Measurements from ENCODE around the gene RMRP. TPM values are rescaled to one million over a fixed set of nuclear protein-coding genes. Genes with fewer than 3 reads are reported as not detected.
A peak's percentile ranks its signal among the peaks of the same experiment; 100 is the strongest.
"Not testable (repeated sequence)": the region's sequence is repeated elsewhere in the genome, so short reads cannot be mapped to it uniquely, and the experiment has no call there.

RMRP gene
- total and polyA plus RNA-seq, 5 donors from 2014 or later, result 6,542 TPM; not detected in 4

DNA sequence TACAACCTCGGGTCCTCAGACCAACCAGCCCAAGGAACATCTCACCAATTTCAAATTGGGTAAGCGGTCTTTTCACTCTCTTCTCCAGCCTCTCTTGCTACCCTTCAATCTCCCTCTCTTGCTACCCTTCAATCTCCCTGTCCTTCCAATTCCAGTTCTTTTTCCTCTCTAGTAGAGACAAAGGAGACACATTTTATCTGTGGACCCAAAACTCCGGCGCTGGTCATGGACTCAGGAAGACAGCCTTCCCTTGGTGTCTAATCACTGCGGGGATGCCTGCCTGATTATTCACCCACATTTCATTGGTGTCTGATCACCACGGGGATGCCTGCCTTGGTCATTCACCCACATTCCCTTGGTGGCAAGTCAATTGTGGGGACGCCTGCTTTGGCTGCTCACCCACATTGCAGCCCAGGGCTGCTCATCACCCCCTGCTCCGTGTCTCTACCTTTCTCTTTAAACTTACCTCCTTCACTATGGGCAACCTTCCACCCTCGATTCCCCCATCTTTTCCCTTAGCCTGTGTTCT lies 20.3 kb downstream of the RMRP start:
- Mint-ChIP-seq H3K4me1 (peaks cover 10 to 54% (median 29%) of the 10 kb centered on the region in 4 donors), H3K27ac (peak overlapping the region; percentile 77 to 88 (median 78))
- peaks cover 11% of the 10 kb centered on the region for H3K4me1 ChIP-seq (ENCODE audit: control insufficient read depth, insufficient read depth, low read length, poor library complexity, severe bottlenecking)
- H3K36me3 ChIP-seq (ENCODE audit: control insufficient read depth, insufficient read depth, low read length); H3K4me3 Mint-ChIP-seq; H3K36me3 Mint-ChIP-seq; H3K4me3 ChIP-seq (ENCODE audit: low read depth, low read length); H3K27ac ChIP-seq (ENCODE audit: insufficient read depth, low read length, poor library complexity, severe bottlenecking); H3K27me3 ChIP-seq (ENCODE audit: control insufficient read depth, insufficient read depth, low read length); ATAC-seq (ENCODE audit: low read depth in 2 of 2); H3K27me3 Mint-ChIP-seq; DNase-seq; H3K9me3 Mint-ChIP-seq; H3K9me3 ChIP-seq (ENCODE audit: control insufficient read depth in 2 of 2, low read length in 2 of 2): not testable (repeated sequence)

DNA sequence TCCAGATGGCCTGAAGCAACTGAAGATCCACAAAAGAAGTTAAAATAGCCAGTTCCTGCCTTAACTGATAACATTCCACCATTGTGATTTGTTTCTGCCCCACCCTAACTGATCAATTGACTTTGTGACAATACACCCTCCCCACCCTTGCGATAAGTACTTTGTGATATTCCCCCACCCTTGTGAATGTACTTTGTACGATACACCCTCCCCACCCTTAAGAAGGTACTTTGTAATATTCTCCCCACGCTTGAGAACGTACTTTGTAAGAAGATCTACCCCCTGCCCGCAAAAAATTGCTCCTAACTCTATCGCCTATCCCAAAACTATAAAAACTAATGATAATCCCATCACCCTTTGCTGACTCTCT lies 21.0 kb downstream of the RMRP start:
- H3K4me3 Mint-ChIP-seq; DNase-seq; H3K27me3 ChIP-seq (ENCODE audit: control insufficient read depth, insufficient read depth, low read length); H3K9me3 ChIP-seq (ENCODE audit: control insufficient read depth in 2 of 2, low read length in 2 of 2); H3K27me3 Mint-ChIP-seq; ATAC-seq (ENCODE audit: low read depth in 2 of 2); H3K36me3 Mint-ChIP-seq; H3K27ac ChIP-seq (ENCODE audit: insufficient read depth, low read length, poor library complexity, severe bottlenecking); H3K36me3 ChIP-seq (ENCODE audit: control insufficient read depth, insufficient read depth, low read length); H3K9me3 Mint-ChIP-seq; H3K4me3 ChIP-seq (ENCODE audit: low read depth, low read length): not testable (repeated sequence)
- H3K4me1 ChIP-seq (ENCODE audit: control insufficient read depth, insufficient read depth, low read length, poor library complexity, severe bottlenecking), result peaks cover 11% of the 10 kb centered on the region
- peak overlapping the region in 1 of 3 donors; percentile 17 for H3K27ac Mint-ChIP-seq
- peaks cover 10 to 54% (median 29%) of the 10 kb centered on the region in 4 donors for H3K4me1 Mint-ChIP-seq

DNA sequence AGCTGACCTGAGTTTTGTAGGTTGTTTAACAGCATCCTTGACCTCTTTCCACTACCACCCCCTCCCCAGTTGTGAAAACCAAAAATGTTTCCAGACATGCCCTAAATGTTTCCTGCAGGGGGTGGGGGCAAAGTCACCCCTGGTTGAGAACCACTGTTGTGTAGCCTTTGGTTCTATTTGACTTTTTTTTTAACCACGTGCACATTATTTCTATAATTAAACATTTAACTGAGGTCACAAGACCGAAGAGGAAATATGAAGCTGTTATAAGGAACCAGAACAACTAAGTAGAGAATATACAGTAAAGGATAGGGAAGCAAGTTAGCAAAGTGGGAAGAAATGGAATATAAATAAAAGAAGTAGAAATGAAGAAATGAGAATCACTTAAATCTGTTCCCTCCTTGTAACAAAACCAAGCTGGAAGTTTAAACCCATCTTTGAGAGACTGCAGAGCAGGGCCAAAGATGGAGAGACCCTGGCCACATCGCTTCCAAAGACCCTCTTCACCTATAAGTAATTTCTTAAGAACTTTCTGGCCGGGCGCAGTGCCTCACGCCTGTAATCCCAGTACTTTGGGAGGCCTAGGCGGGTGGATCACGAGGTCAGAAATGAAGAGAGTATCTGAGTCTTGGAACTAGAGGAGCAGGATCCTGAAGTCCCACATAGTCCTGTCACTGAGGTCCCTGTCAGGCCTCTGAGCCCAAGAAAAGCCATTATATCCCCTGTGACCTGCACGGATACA lies 21.5 kb downstream of the RMRP start:
- peaks cover 10 to 54% (median 27%) of the 10 kb centered on the region in 4 donors for H3K4me1 Mint-ChIP-seq
- H3K4me3 Mint-ChIP-seq, result peak overlapping the region in 2 of 4 donors; percentile 2 to 41

DNA sequence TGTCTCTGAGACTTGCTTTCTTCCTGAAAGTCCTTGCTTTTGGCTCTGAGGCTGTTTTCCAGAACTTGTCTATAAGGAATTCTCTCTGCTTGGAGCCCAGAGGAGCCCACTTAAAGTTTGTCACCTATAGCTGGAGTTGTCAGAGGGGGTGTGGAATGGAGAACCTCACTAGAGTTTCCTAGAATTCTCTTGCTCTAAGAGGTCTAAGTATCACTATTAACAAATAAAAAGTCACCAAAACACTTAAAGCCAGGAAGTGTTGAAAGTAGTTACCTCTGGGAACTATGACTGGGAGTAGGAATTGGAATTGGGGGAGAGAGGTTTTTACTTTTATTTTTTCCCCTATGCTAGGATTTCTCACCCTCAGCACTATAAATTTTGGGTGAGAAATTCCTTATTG lies 22.1 kb downstream of the RMRP start:
- peaks cover 11% of the 10 kb centered on the region for H3K4me1 ChIP-seq (ENCODE audit: control insufficient read depth, insufficient read depth, low read length, poor library complexity, severe bottlenecking)
- no peak for DNase-seq
- H3K9me3 ChIP-seq (ENCODE audit: control insufficient read depth in 2 of 2, low read length in 2 of 2), result no peaks in the 10 kb centered on the region
- no peaks in the 10 kb centered on the region for H3K27me3 Mint-ChIP-seq
- H3K4me1 Mint-ChIP-seq, result peaks cover 10 to 52% (median 26%) of the 10 kb centered on the region in 4 donors
- peaks cover 4% of the 10 kb centered on the region for H3K36me3 Mint-ChIP-seq
- peaks cover 0 to 2% (median 0%) of the 10 kb centered on the region in 7 donors for H3K9me3 Mint-ChIP-seq
- no peak for ATAC-seq (ENCODE audit: low read depth in 2 of 2)
- H3K27ac ChIP-seq (ENCODE audit: insufficient read depth, low read length, poor library complexity, severe bottlenecking), result no peak overlapping the region
- no peak overlapping the region for H3K4me3 ChIP-seq (ENCODE audit: low read depth, low read length)
- peak overlapping the region in 2 of 3 donors; percentile 63 to 74 for H3K27ac Mint-ChIP-seq
- H3K4me3 Mint-ChIP-seq, result peak overlapping the region in 1 of 4 donors; percentile 0
- H3K27me3 ChIP-seq (ENCODE audit: control insufficient read depth, insufficient read depth, low read length), result no peaks in the 10 kb centered on the region
- H3K36me3 ChIP-seq (ENCODE audit: control insufficient read depth, insufficient read depth, low read length), result peaks cover 3% of the 10 kb centered on the region

More for the DNA sequence above, 21.5 kb downstream of the RMRP start:
- H3K27ac ChIP-seq (ENCODE audit: insufficient read depth, low read length, poor library complexity, severe bottlenecking), result no peak overlapping the region
- H3K4me1 ChIP-seq (ENCODE audit: control insufficient read depth, insufficient read depth, low read length, poor library complexity, severe bottlenecking), result peaks cover 11% of the 10 kb centered on the region
- ATAC-seq (ENCODE audit: low read depth in 2 of 2), result no peak
- Mint-ChIP-seq H3K27me3 (no peaks in the 10 kb centered on the region), H3K36me3 (peaks cover 4% of the 10 kb centered on the region), H3K27ac (peak overlapping the region; percentile 63 to 76 (median 74)), H3K9me3 (peaks cover 0 to 2% (median 0%) of the 10 kb centered on the region in 7 donors)
- H3K9me3 ChIP-seq (ENCODE audit: control insufficient read depth in 2 of 2, low read length in 2 of 2), result no peaks in the 10 kb centered on the region
- H3K4me3 ChIP-seq (ENCODE audit: low read depth, low read length), result no peak overlapping the region
- H3K36me3 ChIP-seq (ENCODE audit: control insufficient read depth, insufficient read depth, low read length), result peaks cover 5% of the 10 kb centered on the region
- H3K27me3 ChIP-seq (ENCODE audit: control insufficient read depth, insufficient read depth, low read length), result no peaks in the 10 kb centered on the region
- no peak for DNase-seq

DNA sequence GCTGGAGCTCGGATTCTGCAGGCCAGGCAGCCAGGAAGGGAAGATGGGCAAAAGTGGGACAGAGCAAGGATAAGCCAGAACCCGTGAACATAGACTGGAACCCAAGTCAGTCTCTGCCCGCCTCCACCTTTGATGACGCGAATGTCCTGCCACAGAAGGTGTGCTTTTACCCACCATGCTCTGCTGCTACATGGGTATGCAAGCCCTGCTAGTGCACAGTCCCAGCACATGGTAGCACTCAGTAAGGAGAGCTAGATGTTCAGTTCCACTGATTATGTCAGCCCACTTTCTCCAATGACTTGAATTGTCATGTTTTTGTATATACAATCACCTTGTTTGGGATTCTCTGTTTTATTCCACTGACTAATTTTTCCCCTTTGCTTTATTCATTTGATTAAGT lies 28.2 kb downstream of the RMRP start:
- no peak for ATAC-seq (ENCODE audit: low read depth in 2 of 2)
- DNase-seq, result no peak

DNA sequence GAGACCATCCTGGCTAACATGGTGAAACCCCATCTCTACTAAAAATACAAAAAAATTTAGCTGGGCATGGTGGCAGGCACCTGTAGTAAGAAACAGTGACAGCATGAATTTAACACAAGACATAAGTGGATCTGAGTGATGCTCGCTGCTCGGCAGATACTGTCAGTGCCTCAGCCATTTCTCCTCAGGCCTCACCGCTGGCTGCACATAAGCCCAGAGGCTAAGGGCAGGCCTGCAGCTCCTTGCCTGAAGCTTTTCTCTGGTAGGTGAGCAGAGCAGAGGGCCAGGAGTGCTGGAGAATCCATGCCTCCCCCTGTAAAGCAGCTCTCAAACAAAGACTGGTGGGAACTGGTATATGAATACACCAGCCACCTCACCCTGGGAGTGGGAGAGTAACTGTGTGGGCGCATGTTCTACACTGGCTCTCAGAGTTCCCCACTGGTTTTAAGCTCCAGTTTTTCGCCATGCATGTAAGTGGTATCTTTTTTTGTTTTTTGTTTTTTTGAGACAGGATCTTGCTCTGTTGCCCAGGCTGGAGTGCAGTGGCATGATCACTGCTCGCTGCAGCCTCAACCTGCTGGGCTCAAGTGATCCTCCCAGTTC lies 29.3 kb downstream of the RMRP start:
- no peak overlapping the region for H3K4me3 Mint-ChIP-seq
- no peaks in the 10 kb centered on the region for H3K27me3 Mint-ChIP-seq
- peaks cover 0 to 2% (median 0%) of the 10 kb centered on the region in 7 donors for H3K9me3 Mint-ChIP-seq
- no peaks in the 10 kb centered on the region for H3K36me3 Mint-ChIP-seq
- no peak for ATAC-seq (ENCODE audit: low read depth in 2 of 2)
- DNase-seq, result no peak
- Histone ChIP-seq H3K36me3 (ENCODE audit: control insufficient read depth, insufficient read depth, low read length) (no peaks in the 10 kb centered on the region), H3K9me3 (ENCODE audit: control insufficient read depth in 2 of 2, low read length in 2 of 2) (no peaks in the 10 kb centered on the region), H3K4me3 (ENCODE audit: low read depth, low read length) (no peak overlapping the region), H3K4me1 (ENCODE audit: control insufficient read depth, insufficient read depth, low read length, poor library complexity, severe bottlenecking) (no peaks in the 10 kb centered on the region), H3K27me3 (ENCODE audit: control insufficient read depth, insufficient read depth, low read length) (no peaks in the 10 kb centered on the region), H3K27ac (ENCODE audit: insufficient read depth, low read length, poor library complexity, severe bottlenecking) (no peak overlapping the region)
- H3K4me1 Mint-ChIP-seq, result peaks cover 0 to 12% (median 2%) of the 10 kb centered on the region in 4 donors
- no peak overlapping the region for H3K27ac Mint-ChIP-seq

More for the DNA sequence above, 28.2 kb downstream of the RMRP start:
- Histone ChIP-seq H3K36me3 (ENCODE audit: control insufficient read depth, insufficient read depth, low read length) (no peaks in the 10 kb centered on the region), H3K4me3 (ENCODE audit: low read depth, low read length) (no peak overlapping the region), H3K27me3 (ENCODE audit: control insufficient read depth, insufficient read depth, low read length) (no peaks in the 10 kb centered on the region), H3K27ac (ENCODE audit: insufficient read depth, low read length, poor library complexity, severe bottlenecking) (no peak overlapping the region), H3K4me1 (ENCODE audit: control insufficient read depth, insufficient read depth, low read length, poor library complexity, severe bottlenecking) (no peaks in the 10 kb centered on the region), H3K9me3 (ENCODE audit: control insufficient read depth in 2 of 2, low read length in 2 of 2) (no peaks in the 10 kb centered on the region)
- H3K4me3 Mint-ChIP-seq, result no peak overlapping the region
- no peak overlapping the region for H3K27ac Mint-ChIP-seq
- no peaks in the 10 kb centered on the region for H3K27me3 Mint-ChIP-seq
- H3K9me3 Mint-ChIP-seq, result peaks cover 0 to 2% (median 0%) of the 10 kb centered on the region in 7 donors
- H3K36me3 Mint-ChIP-seq, result no peaks in the 10 kb centered on the region
- peaks cover 0 to 12% (median 3%) of the 10 kb centered on the region in 4 donors for H3K4me1 Mint-ChIP-seq

DNA sequence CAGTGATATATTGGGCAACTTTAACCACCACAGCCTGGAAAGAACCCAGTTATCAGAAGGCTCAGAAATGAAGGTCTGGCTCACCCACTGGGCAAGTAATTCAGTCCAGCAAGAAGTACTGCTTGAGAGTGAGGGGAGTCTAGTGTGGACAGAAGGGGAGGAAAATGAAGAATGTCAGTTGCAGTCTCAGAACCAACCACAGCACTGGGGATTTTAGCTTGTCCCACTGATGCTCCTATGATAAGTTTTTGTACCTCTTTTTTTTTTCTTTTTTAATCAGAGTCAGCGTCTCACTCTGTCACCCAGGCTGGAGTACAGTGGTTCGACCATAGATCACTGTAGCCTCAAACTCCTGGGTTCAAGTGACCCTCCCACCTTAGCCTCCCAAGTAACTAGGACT lies 30.2 kb downstream of the RMRP start:
- no peak for ATAC-seq (ENCODE audit: low read depth in 2 of 2)
- no peak overlapping the region for H3K27ac Mint-ChIP-seq

More for the DNA sequence above, 30.2 kb downstream of the RMRP start:
- Histone ChIP-seq H3K9me3 (ENCODE audit: control insufficient read depth in 2 of 2, low read length in 2 of 2) (no peaks in the 10 kb centered on the region), H3K36me3 (ENCODE audit: control insufficient read depth, insufficient read depth, low read length) (no peaks in the 10 kb centered on the region), H3K27me3 (ENCODE audit: control insufficient read depth, insufficient read depth, low read length) (no peaks in the 10 kb centered on the region), H3K4me3 (ENCODE audit: low read depth, low read length) (no peak overlapping the region), H3K4me1 (ENCODE audit: control insufficient read depth, insufficient read depth, low read length, poor library complexity, severe bottlenecking) (no peaks in the 10 kb centered on the region), H3K27ac (ENCODE audit: insufficient read depth, low read length, poor library complexity, severe bottlenecking) (no peak overlapping the region)
- peaks cover 0 to 2% (median 0%) of the 10 kb centered on the region in 7 donors for H3K9me3 Mint-ChIP-seq
- no peaks in the 10 kb centered on the region for H3K36me3 Mint-ChIP-seq
- H3K4me3 Mint-ChIP-seq, result peak overlapping the region in 1 of 4 donors; percentile 32
- H3K27me3 Mint-ChIP-seq, result no peaks in the 10 kb centered on the region
- H3K4me1 Mint-ChIP-seq, result peaks cover 0 to 12% (median 2%) of the 10 kb centered on the region in 4 donors
- no peak for DNase-seq

Data from CD4-positive, CD25-positive, alpha-beta regulatory T cell (primary cell).